Activated T-cell treated with anti-CD3 and anti-CD28 coated beads for 24 hours (primary cell): ENCODE results near the gene BTN1A1.

Experiments used
- DNase-seq: peaks from one replicate; pipeline ENCODE4 v3.0.0-alpha.2; 2020; ENCODE audit warnings: low read depth

Gene BTN1A1

GRCh38 chr6:26475823-26476729 is 24.0 kb upstream of the BTN1A1 start:
- no peak for DNase-seq

GRCh38 chr6:26476896-26477295 is 23.2 kb upstream of the BTN1A1 start:
- no peak for DNase-seq

GRCh38 chr6:26477426-26477825 is 22.7 kb upstream of the BTN1A1 start:
- no peak for DNase-seq

- DNase-seq, result no peak
These were observed 21.8 kb upstream of the BTN1A1 start for GRCh38 chr6:26478100-26478984.

- no peak for DNase-seq
These were observed 21.2 kb upstream of the BTN1A1 start for GRCh38 chr6:26478985-26479278.

GRCh38 chr6:26482338-26482737 is 17.8 kb upstream of the BTN1A1 start:
- DNase-seq, result no peak

- no peak for DNase-seq
These were observed 16.4 kb upstream of the BTN1A1 start for GRCh38 chr6:26483727-26484126.

GRCh38 chr6:26484161-26484560 is 15.9 kb upstream of the BTN1A1 start:
- DNase-seq, result no peak

- no peak for DNase-seq
These were observed 14.9 kb upstream of the BTN1A1 start for GRCh38 chr6:26485112-26485780.

- no peak for DNase-seq
These were observed 13.7 kb upstream of the BTN1A1 start for GRCh38 chr6:26486358-26486757.

GRCh38 chr6:26487466-26487865 is 12.6 kb upstream of the BTN1A1 start:
- DNase-seq, result no peak

- no peak for DNase-seq
These were observed 9.8 kb upstream of the BTN1A1 start for GRCh38 chr6:26489996-26490964.

GRCh38 chr6:26491604-26492003 is 8.5 kb upstream of the BTN1A1 start:
- no peak for DNase-seq

GRCh38 chr6:26493258-26493657 is 6.8 kb upstream of the BTN1A1 start:
- no peak for DNase-seq

- DNase-seq, result no peak
These were observed 6.0 kb upstream of the BTN1A1 start for GRCh38 chr6:26494117-26494516.

- no peak for DNase-seq
These were observed 4.8 kb upstream of the BTN1A1 start for GRCh38 chr6:26495281-26495680.

- DNase-seq, result no peak
These were observed 2.5 kb upstream of the BTN1A1 start for GRCh38 chr6:26497610-26498009.

- DNase-seq, result peak; percentile 9
These were observed 1.4 kb downstream of the BTN1A1 start for GRCh38 chr6:26501482-26501986.

- no peak for DNase-seq
These were observed 2.1 kb downstream of the BTN1A1 start for GRCh38 chr6:26502165-26502564.

- DNase-seq, result no peak
These were observed 2.5 kb downstream of the BTN1A1 start for GRCh38 chr6:26502626-26503025.

- no peak for DNase-seq
These were observed 7.6 kb downstream of the BTN1A1 start for GRCh38 chr6:26507658-26508057.
